ENCODE data around the gene HTR3E. TPM values are rescaled to one million over a fixed set of nuclear protein-coding genes. Genes with fewer than 3 reads are reported as not detected.

HTR3E gene
- total and polyA plus RNA-seq, 2 of the 13 experiments (the other 11 are each of a cell fraction or from before 2014, with no cell fraction given) = not detected

DNA sequence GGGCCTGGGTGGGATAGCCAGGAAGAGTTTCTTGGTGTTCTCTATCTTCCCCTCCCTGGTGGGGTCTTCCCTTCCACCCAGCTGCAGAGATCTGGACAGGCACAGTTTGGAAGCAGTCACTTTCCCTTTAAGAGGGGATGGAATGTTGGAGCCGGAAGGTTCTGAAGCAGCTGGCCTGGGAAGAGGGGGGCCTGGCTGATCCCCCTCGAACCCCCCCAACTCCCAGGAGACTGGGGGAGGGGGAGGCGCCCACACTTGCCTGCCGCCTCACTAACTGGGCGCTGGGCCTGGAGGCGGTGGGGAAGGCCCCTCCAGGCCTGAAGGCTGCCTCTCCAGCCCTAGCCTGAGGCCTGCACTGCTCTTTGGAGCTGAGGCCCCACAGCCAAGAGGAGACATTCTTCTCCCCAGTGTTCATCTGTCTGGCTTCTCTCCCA is 59.7 kb downstream of the HTR3E start (continued):
- no peak for TF ChIP-seq ZNF569 (CRISPR knock-in tag; IDR thresholded peaks at IDR 0.05; ENCODE audit: borderline replicate concordance)
- TF ChIP-seq HIVEP1 (CRISPR knock-in tag; IDR thresholded peaks at IDR 0.05) = no peak
- peak; percentile 50; the same call in 1 of the 2 replicates for TF ChIP-seq SPEN (CRISPR knock-in tag; IDR thresholded peaks at IDR 0.05; ENCODE audit: low read depth)
- TF ChIP-seq, protein P1, sequence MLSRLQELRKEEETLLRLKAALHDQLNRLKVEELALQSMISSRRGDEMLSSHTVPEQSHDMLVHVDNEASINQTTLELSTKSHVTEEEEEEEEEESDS (CRISPR knock-in tag; IDR thresholded peaks at IDR 0.05; ENCODE audit: borderline replicate concordance) = 0 out of 2 replicates have a peak, but pooled peaks have one; percentile 38
- TF ChIP-seq, protein P2, sequence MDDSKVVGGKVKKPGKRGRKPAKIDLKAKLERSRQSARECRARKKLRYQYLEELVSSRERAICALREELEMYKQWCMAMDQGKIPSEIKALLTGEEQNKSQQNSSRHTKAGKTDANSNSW (CRISPR knock-in tag; IDR thresholded peaks at IDR 0.05; ENCODE audit: borderline replicate concordance) = 0 out of 2 replicates have a peak, but pooled peaks have one; percentile 28
- peak; percentile 8; the same call in 1 of the 2 replicates for TF ChIP-seq ZNF263 (CRISPR knock-in tag; IDR thresholded peaks at IDR 0.05)
- TF ChIP-seq ZNF589 (CRISPR knock-in tag; conservative IDR thresholded peaks at IDR 0.05) = no peak
- no peak for TF ChIP-seq SIN3A (IDR thresholded peaks at IDR 0.05; ENCODE audit: borderline replicate concordance, low read depth, low read length)
- TF ChIP-seq SYNCRIP (IDR thresholded peaks at IDR 0.05; ENCODE audit: insufficient read depth, low read depth, low read length) = no peak
- TF ChIP-seq, protein P3, sequence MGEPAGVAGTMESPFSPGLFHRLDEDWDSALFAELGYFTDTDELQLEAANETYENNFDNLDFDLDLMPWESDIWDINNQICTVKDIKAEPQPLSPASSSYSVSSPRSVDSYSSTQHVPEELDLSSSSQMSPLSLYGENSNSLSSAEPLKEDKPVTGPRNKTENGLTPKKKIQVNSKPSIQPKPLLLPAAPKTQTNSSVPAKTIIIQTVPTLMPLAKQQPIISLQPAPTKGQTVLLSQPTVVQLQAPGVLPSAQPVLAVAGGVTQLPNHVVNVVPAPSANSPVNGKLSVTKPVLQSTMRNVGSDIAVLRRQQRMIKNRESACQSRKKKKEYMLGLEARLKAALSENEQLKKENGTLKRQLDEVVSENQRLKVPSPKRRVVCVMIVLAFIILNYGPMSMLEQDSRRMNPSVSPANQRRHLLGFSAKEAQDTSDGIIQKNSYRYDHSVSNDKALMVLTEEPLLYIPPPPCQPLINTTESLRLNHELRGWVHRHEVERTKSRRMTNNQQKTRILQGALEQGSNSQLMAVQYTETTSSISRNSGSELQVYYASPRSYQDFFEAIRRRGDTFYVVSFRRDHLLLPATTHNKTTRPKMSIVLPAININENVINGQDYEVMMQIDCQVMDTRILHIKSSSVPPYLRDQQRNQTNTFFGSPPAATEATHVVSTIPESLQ (CRISPR knock-in tag; conservative IDR thresholded peaks at IDR 0.05) = 0 out of 2 replicates have a peak, but pooled peaks have one; percentile 12
- 0 out of 2 replicates have a peak, but pooled peaks have one; percentile 21 for TF ChIP-seq ZNF564 (CRISPR knock-in tag; IDR thresholded peaks at IDR 0.05)
- TF ChIP-seq, protein P4, sequence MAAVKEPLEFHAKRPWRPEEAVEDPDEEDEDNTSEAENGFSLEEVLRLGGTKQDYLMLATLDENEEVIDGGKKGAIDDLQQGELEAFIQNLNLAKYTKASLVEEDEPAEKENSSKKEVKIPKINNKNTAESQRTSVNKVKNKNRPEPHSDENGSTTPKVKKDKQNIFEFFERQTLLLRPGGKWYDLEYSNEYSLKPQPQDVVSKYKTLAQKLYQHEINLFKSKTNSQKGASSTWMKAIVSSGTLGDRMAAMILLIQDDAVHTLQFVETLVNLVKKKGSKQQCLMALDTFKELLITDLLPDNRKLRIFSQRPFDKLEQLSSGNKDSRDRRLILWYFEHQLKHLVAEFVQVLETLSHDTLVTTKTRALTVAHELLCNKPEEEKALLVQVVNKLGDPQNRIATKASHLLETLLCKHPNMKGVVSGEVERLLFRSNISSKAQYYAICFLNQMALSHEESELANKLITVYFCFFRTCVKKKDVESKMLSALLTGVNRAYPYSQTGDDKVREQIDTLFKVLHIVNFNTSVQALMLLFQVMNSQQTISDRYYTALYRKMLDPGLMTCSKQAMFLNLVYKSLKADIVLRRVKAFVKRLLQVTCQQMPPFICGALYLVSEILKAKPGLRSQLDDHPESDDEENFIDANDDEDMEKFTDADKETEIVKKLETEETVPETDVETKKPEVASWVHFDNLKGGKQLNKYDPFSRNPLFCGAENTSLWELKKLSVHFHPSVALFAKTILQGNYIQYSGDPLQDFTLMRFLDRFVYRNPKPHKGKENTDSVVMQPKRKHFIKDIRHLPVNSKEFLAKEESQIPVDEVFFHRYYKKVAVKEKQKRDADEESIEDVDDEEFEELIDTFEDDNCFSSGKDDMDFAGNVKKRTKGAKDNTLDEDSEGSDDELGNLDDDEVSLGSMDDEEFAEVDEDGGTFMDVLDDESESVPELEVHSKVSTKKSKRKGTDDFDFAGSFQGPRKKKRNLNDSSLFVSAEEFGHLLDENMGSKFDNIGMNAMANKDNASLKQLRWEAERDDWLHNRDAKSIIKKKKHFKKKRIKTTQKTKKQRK (IDR thresholded peaks at IDR 0.05; ENCODE audit: low read length) = no peak
- TF ChIP-seq, protein P5, sequence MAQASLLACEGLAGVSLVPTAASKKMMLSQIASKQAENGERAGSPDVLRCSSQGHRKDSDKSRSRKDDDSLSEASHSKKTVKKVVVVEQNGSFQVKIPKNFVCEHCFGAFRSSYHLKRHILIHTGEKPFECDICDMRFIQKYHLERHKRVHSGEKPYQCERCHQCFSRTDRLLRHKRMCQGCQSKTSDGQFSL (CRISPR knock-in tag; IDR thresholded peaks at IDR 0.05) = peak; percentile 71; the same call in 1 of the 2 replicates
- TF ChIP-seq ZEB1 (IDR thresholded peaks at IDR 0.05; ENCODE audit: insufficient replicate concordance, low read depth) = peak; percentile 10
- TF ChIP-seq, protein P6, sequence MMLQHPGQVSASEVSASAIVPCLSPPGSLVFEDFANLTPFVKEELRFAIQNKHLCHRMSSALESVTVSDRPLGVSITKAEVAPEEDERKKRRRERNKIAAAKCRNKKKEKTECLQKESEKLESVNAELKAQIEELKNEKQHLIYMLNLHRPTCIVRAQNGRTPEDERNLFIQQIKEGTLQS (CRISPR knock-in tag; IDR thresholded peaks at IDR 0.05) = no peak
- TF ChIP-seq, protein P7, sequence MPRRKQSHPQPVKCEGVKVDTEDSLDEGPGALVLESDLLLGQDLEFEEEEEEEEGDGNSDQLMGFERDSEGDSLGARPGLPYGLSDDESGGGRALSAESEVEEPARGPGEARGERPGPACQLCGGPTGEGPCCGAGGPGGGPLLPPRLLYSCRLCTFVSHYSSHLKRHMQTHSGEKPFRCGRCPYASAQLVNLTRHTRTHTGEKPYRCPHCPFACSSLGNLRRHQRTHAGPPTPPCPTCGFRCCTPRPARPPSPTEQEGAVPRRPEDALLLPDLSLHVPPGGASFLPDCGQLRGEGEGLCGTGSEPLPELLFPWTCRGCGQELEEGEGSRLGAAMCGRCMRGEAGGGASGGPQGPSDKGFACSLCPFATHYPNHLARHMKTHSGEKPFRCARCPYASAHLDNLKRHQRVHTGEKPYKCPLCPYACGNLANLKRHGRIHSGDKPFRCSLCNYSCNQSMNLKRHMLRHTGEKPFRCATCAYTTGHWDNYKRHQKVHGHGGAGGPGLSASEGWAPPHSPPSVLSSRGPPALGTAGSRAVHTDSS (CRISPR knock-in tag; conservative IDR thresholded peaks at IDR 0.05) = no peak
- TF ChIP-seq ZNF558 (CRISPR knock-in tag; IDR thresholded peaks at IDR 0.05; ENCODE audit: borderline replicate concordance) = peak; percentile 34; the same call in 1 of the 2 replicates
- TF ChIP-seq, protein P8, sequence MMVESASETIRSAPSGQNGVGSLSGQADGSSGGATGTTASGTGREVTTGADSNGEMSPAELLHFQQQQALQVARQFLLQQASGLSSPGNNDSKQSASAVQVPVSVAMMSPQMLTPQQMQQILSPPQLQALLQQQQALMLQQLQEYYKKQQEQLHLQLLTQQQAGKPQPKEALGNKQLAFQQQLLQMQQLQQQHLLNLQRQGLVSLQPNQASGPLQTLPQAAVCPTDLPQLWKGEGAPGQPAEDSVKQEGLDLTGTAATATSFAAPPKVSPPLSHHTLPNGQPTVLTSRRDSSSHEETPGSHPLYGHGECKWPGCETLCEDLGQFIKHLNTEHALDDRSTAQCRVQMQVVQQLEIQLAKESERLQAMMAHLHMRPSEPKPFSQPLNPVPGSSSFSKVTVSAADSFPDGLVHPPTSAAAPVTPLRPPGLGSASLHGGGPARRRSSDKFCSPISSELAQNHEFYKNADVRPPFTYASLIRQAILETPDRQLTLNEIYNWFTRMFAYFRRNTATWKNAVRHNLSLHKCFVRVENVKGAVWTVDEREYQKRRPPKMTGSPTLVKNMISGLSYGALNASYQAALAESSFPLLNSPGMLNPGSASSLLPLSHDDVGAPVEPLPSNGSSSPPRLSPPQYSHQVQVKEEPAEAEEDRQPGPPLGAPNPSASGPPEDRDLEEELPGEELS (CRISPR knock-in tag; IDR thresholded peaks at IDR 0.05) = peak; percentile 16; the same call in 1 of the 2 replicates
- TF ChIP-seq HES4 (CRISPR knock-in tag; IDR thresholded peaks at IDR 0.05; ENCODE audit: borderline replicate concordance) = no peak

Data from HepG2 (cell line).